DMS153 treated with DMSO at 0.1 percent for 48 hours (cell line): ENCODE measurements around the gene SORCS1.

ENCODE experiments used
- DNase-seq: peaks from one replicate; lab custom pipeline; 2025; ENCODE audit not compliant: unreplicated experiment; lab: John Stamatoyannopoulos, UW

The SORCS1 gene

GRCh38 chr10:107163881-107164861, at the start of gene SORCS1:
Gene SORCS1, minus strand, starts transcription at chr10:107164706.
- DNase-seq: no peak

- no peak for DNase-seq
Measured at GRCh38 chr10:107214261-107214660, 49.8 kb upstream of the SORCS1 start.

GRCh38 chr10:107213861-107214260, 49.4 kb upstream of the SORCS1 start:
- DNase-seq: no peak

GRCh38 chr10:107206833-107207232, 42.3 kb upstream of the SORCS1 start:
- DNase-seq: no peak

GRCh38 chr10:107169516-107169915, 5.0 kb upstream of the SORCS1 start:
- DNase-seq: no peak

GRCh38 chr10:107168738-107169137, 4.2 kb upstream of the SORCS1 start:
- DNase-seq: no peak

GRCh38 chr10:107166403-107166802, 1.9 kb upstream of the SORCS1 start:
- DNase-seq: no peak

GRCh38 chr10:107164992-107165391, 486 bp upstream of the SORCS1 start:
- no peak for DNase-seq

- DNase-seq: no peak
Measured at GRCh38 chr10:107163076-107163855, 1.2 kb downstream of the SORCS1 start.

- DNase-seq: no peak
Measured at GRCh38 chr10:107160866-107161265, 3.6 kb downstream of the SORCS1 start.

- DNase-seq: no peak
Measured at GRCh38 chr10:107159871-107160270, 4.6 kb downstream of the SORCS1 start.

- DNase-seq: no peak
Measured at GRCh38 chr10:107157071-107157470, 7.4 kb downstream of the SORCS1 start.

- DNase-seq: no peak
Measured at GRCh38 chr10:107152087-107152486, 12.4 kb downstream of the SORCS1 start.

GRCh38 chr10:107148906-107149305, 15.6 kb downstream of the SORCS1 start:
- no peak for DNase-seq

- no peak for DNase-seq
Measured at GRCh38 chr10:107144490-107144889, 20.0 kb downstream of the SORCS1 start.

- no peak for DNase-seq
Measured at GRCh38 chr10:107141524-107142061, 22.9 kb downstream of the SORCS1 start.

GRCh38 chr10:107139237-107139636, 25.3 kb downstream of the SORCS1 start:
- no peak for DNase-seq

GRCh38 chr10:107133656-107134055, 30.9 kb downstream of the SORCS1 start:
- DNase-seq: no peak

- no peak for DNase-seq
Measured at GRCh38 chr10:107129000-107129399, 35.5 kb downstream of the SORCS1 start.

GRCh38 chr10:107126512-107127065, 37.9 kb downstream of the SORCS1 start:
- no peak for DNase-seq

GRCh38 chr10:107122703-107123102, 41.8 kb downstream of the SORCS1 start:
- DNase-seq: no peak
